H9 (cell line): ENCODE measurements around the gene KIZ. TPM values are rescaled to one million over a fixed set of nuclear protein-coding genes. Genes with fewer than 3 reads are reported as not detected.

Source experiments
- DNase-seq: peaks from one replicate; pipeline ENCODE4 v3.0.0-alpha.2; 2017
- H2AFZ ChIP-seq: one replicate; pipeline ENCODE4 v1.6.1; 2013; ENCODE audit warnings: mild to moderate bottlenecking, low read length, control low read depth, moderate library complexity
- H2AK5ac ChIP-seq: 2 replicates; pipeline ENCODE4 v1.6.1; 2013; ENCODE audit warnings: low read length, control low read depth, mixed read lengths; ENCODE audit not compliant: insufficient read length
- H2BK120ac ChIP-seq: one replicate; pipeline ENCODE4 v1.6.1; 2013; ENCODE audit warnings: low read depth, mild to moderate bottlenecking, low read length, control low read depth, inconsistent platforms; ENCODE audit not compliant: poor library complexity, severe bottlenecking
- H2BK12ac ChIP-seq: 2 replicates; pipeline ENCODE4 v1.6.1; 2013; ENCODE audit warnings: low read length, control low read depth, mixed read lengths, low read depth; ENCODE audit not compliant: insufficient read length
- H2BK15ac ChIP-seq: 2 replicates; pipeline ENCODE4 v1.6.1; 2013; ENCODE audit warnings: low read depth, low read length, control low read depth
- H2BK20ac ChIP-seq: one replicate; pipeline ENCODE4 v1.6.1; 2013; ENCODE audit warnings: low read depth, mild to moderate bottlenecking, low read length, control low read depth, inconsistent platforms; ENCODE audit not compliant: poor library complexity, severe bottlenecking
- H2BK5ac ChIP-seq: 2 replicates; pipeline ENCODE4 v1.6.1; 2013; ENCODE audit warnings: low read length, control low read depth, mixed read lengths; ENCODE audit not compliant: insufficient read length
- H3K14ac ChIP-seq: 2 replicates; pipeline ENCODE4 v1.6.1; 2013; ENCODE audit warnings: low read length, control low read depth; ENCODE audit not compliant: insufficient read depth
- H3K18ac ChIP-seq: 2 replicates; pipeline ENCODE4 v1.6.1; 2013; ENCODE audit warnings: low read depth, mild to moderate bottlenecking, mixed read lengths, low read length, control low read depth; ENCODE audit not compliant: insufficient read length
- H3K23ac ChIP-seq: 2 replicates; pipeline ENCODE4 v1.6.1; 2013; ENCODE audit warnings: low read length, control low read depth, mixed read lengths, low read depth; ENCODE audit not compliant: insufficient read length
- H3K23me2 ChIP-seq: 2 replicates; pipeline ENCODE4 v1.6.1; 2013; ENCODE audit warnings: low read depth, mild to moderate bottlenecking, mixed read lengths, low read length, control low read depth; ENCODE audit not compliant: insufficient read length, poor library complexity, severe bottlenecking
- H3K27ac ChIP-seq: 2 replicates; pipeline ENCODE4 v1.5.1; 2013; ENCODE audit warnings: low read length, control low read depth, mixed read lengths, low read depth; ENCODE audit not compliant: insufficient read length
- H3K27me3 ChIP-seq: 2 replicates; pipeline ENCODE4 v1.6.1; 2013; ENCODE audit warnings: low read length, control low read depth, inconsistent platforms; ENCODE audit not compliant: insufficient read depth
- H3K4ac ChIP-seq: 2 replicates; pipeline ENCODE4 v1.6.1; 2013; ENCODE audit warnings: low read depth, mild to moderate bottlenecking, control low read depth, inconsistent platforms, low read length, moderate library complexity
- H3K4me1 ChIP-seq: 2 replicates; pipeline ENCODE4 v1.6.1; 2013; ENCODE audit warnings: low read length, control low read depth, inconsistent platforms; ENCODE audit not compliant: insufficient read depth
- H3K4me2 ChIP-seq: 2 replicates; pipeline ENCODE4 v1.6.1; 2013; ENCODE audit warnings: low read length, control low read depth, mixed read lengths; ENCODE audit not compliant: insufficient read length, insufficient read depth
- H3K56ac ChIP-seq: 2 replicates; pipeline ENCODE4 v1.6.1; 2013; ENCODE audit warnings: low read depth, mild to moderate bottlenecking, mixed read lengths, low read length, control low read depth; ENCODE audit not compliant: insufficient read length
- H3K79me1 ChIP-seq: 2 replicates; pipeline ENCODE4 v1.6.1; 2013; ENCODE audit warnings: low read depth, mild to moderate bottlenecking, moderate library complexity, low read length, control low read depth, inconsistent platforms; ENCODE audit not compliant: insufficient read depth, poor library complexity, severe bottlenecking
- H3K79me2 ChIP-seq: 2 replicates; pipeline ENCODE4 v1.6.1; 2013; ENCODE audit warnings: low read length, control low read depth, inconsistent platforms; ENCODE audit not compliant: insufficient read depth
- H3K9ac ChIP-seq: 2 replicates; pipeline ENCODE4 v1.6.1; 2013; ENCODE audit warnings: low read length, control low read depth, mixed read lengths; ENCODE audit not compliant: insufficient read length; ENCODE audit errors: extremely low read depth
- H3K9me3 ChIP-seq: one replicate; pipeline ENCODE4 v1.6.1; 2013; ENCODE audit warnings: low read depth, low read length, inconsistent platforms; ENCODE audit not compliant: control insufficient read depth
- H3T11ph ChIP-seq: one replicate; pipeline ENCODE4 v1.6.1; 2013; ENCODE audit warnings: mild to moderate bottlenecking, low read length, control low read depth, inconsistent platforms
- H4K20me1 ChIP-seq: one replicate; pipeline ENCODE4 v1.6.1; 2013; ENCODE audit not compliant: control insufficient read depth, insufficient read length, insufficient read depth
- H4K5ac ChIP-seq: 2 replicates; pipeline ENCODE4 v1.6.1; 2013; ENCODE audit warnings: low read depth, mild to moderate bottlenecking, mixed read lengths, low read length, control low read depth; ENCODE audit not compliant: insufficient read length
- H4K8ac ChIP-seq: replicated peaks from 2 replicates; pipeline ENCODE4 v1.6.1; 2013; ENCODE audit warnings: low read length, control low read depth, mixed read lengths, low read depth; ENCODE audit not compliant: insufficient read length
- H4K91ac ChIP-seq: 2 replicates; pipeline ENCODE4 v1.6.1; 2013; ENCODE audit warnings: low read depth, mild to moderate bottlenecking, moderate library complexity, mixed read lengths, low read length, control low read depth; ENCODE audit not compliant: insufficient read length
- H3K27ac Mint-ChIP-seq, 3 experiments: 2 replicates in 2 of 3; 3 replicates in 1 of 3; pipeline ENCODE4 v1.8.0; 2020 to 2021; ENCODE audit warnings: mixed read lengths in 3 of 3, mild to moderate bottlenecking in 1 of 3, moderate library complexity in 1 of 3
- H3K27me3 Mint-ChIP-seq: 2 replicates; pipeline ENCODE4 v1.8.0; 2021; ENCODE audit warnings: low read depth, mild to moderate bottlenecking, moderate library complexity, mixed read lengths
- H3K36me3 Mint-ChIP-seq, 3 experiments: 2 replicates in 2 of 3; 3 replicates in 1 of 3; pipeline ENCODE4 v1.8.0; 2020 to 2021; ENCODE audit warnings: low read depth in 3 of 3, mixed read lengths in 3 of 3; ENCODE audit not compliant: insufficient read depth in 1 of 3
- H3K4me1 Mint-ChIP-seq, 2 experiments: 2 replicates each; pipeline ENCODE4 v1.8.0; 2020; ENCODE audit warnings: mixed read lengths in 2 of 2
- H3K4me3 Mint-ChIP-seq, 2 experiments: 2 replicates in 1 of 2; 3 replicates in 1 of 2; pipeline ENCODE4 v1.8.0; 2020 to 2021; ENCODE audit warnings: mild to moderate bottlenecking in 2 of 2, mixed read lengths in 2 of 2, moderate library complexity in 1 of 2
- H3K9me3 Mint-ChIP-seq, 2 experiments: 2 replicates in 1 of 2; 3 replicates in 1 of 2; pipeline ENCODE4 v1.8.0; 2020; ENCODE audit warnings: mild to moderate bottlenecking in 2 of 2, mixed read lengths in 2 of 2, moderate library complexity in 1 of 2
- CTCF ChIP-seq: fragments of 200-600 bp; sonication (generic); conservative IDR thresholded peaks from 3 replicates; pipeline ENCODE4 v1.8.0; 2021; ENCODE audit warnings: antibody characterized with exemption, mild to moderate bottlenecking
- WGBS: extraction: QIAGEN DNeasy Blood & Tissue Kit; methylation state at CpG from one replicate; pipeline ENCODE4 v1.1.7; 2013; ENCODE audit warnings: missing lambda C conversion rate, low lambda C conversion rate, mixed read lengths; ENCODE audit not compliant: insufficient read length; ENCODE audit errors: extremely low coverage; 5-methylcytosine and 5-hydroxymethylcytosine counted together
- total RNA-seq: library from RNA; stranded (reverse); gene quantifications from 2 replicates; pipeline ENCODE4 v1.2.1, GENCODE V29; 2021

KIZ gene
- total RNA-seq, 1 experiment from 2014 or later = 29.3 TPM

- H2BK20ac ChIP-seq = no peak overlapping the region
- no peak overlapping the region for H2BK12ac ChIP-seq
- H3T11ph ChIP-seq = no peak overlapping the region
- no peak overlapping the region for H2AFZ ChIP-seq
- no peak overlapping the region for H2BK5ac ChIP-seq
- Mint-ChIP-seq H3K9me3 (peaks cover 7 to 9% of the 10 kb centered on the region in 2 experiments; a peak in 4 of 5 replicates), H3K27ac (no peak overlapping the region), H3K36me3 (peaks cover 0 to 3% (median 0%) of the 10 kb centered on the region in 3 experiments; a peak in 2 of 7 replicates), H3K4me1 (no peaks in the 10 kb centered on the region), H3K27me3 (peaks cover 3% of the 10 kb centered on the region), H3K4me3 (no peak overlapping the region)
- no peaks in the 10 kb centered on the region for H3K79me1 ChIP-seq
- H3K18ac ChIP-seq = no peak overlapping the region
- H3K9ac ChIP-seq = no peak overlapping the region
- no peaks in the 10 kb centered on the region for H4K20me1 ChIP-seq
- no peak overlapping the region for H4K91ac ChIP-seq
- H3K4me2 ChIP-seq = no peak overlapping the region
- no peaks in the 10 kb centered on the region for H3K23me2 ChIP-seq
- no peak overlapping the region for H3K27ac ChIP-seq
- no peak overlapping the region for H2AK5ac ChIP-seq
- TF ChIP-seq CTCF = no peak
- no peaks in the 10 kb centered on the region for H3K9me3 ChIP-seq
- H3K56ac ChIP-seq = no peak overlapping the region
- no peak overlapping the region for H3K4ac ChIP-seq
- no peaks in the 10 kb centered on the region for H3K4me1 ChIP-seq
- WGBS = no CpG with 5 or more reads among the region's 8 CpGs
- no peaks in the 10 kb centered on the region for H3K27me3 ChIP-seq
- H2BK15ac ChIP-seq = no peak overlapping the region
- H4K8ac ChIP-seq = no peak overlapping the region
- no peak overlapping the region for H3K14ac ChIP-seq
- no peak overlapping the region for H4K5ac ChIP-seq
- H2BK120ac ChIP-seq = no peak overlapping the region
- no peaks in the 10 kb centered on the region for H3K79me2 ChIP-seq
- H3K23ac ChIP-seq = no peak overlapping the region
- DNase-seq = no peak
Observed at GRCh38 chr20:21270806-21271205, 144.9 kb downstream of the KIZ start.
